ENCODE measurements around the gene RAB40AL.

RAB40AL gene

DNA sequence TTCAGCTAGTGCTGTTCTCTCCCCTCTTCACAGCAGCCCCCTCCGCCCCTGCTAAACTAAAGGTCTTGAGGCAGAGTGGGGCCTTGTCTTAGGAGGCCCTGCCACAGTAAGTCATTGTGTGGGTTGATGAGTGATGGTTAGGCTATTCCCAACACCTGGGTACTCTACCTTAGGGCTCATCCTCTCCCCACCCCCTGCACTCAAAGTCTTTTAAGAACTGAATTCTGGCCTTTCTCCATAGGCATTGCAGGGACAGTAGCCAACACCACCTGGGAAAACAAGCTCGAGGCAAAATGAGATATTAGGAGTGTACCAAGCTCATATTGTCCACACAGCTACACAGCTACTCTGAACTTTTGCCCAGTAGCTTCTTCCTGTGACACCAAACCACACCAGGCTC, 42.5 kb downstream of the RAB40AL start:
- DNase-seq (ENCODE audit: low read depth): no peak

DNA sequence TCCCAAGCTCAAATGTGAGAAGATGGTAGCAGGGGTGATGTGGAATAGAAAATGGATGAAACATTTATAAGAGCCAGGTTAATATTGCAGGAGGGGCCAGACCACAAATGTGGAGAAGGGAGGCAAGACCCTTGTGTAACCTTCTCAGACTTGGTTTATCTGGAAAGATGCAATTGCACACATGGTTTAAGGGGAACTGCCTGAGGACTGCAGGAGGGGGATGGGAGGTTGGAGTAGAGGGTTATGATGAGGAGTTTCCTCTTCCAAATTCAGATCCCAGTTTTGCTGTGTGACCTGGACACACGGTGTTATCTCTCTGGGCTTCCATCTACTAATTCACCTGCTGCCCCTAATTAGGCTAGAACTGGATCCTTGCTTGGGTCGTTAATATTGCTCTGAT, 46.1 kb downstream of the RAB40AL start:
- no peak for DNase-seq (ENCODE audit: low read depth)

DNA sequence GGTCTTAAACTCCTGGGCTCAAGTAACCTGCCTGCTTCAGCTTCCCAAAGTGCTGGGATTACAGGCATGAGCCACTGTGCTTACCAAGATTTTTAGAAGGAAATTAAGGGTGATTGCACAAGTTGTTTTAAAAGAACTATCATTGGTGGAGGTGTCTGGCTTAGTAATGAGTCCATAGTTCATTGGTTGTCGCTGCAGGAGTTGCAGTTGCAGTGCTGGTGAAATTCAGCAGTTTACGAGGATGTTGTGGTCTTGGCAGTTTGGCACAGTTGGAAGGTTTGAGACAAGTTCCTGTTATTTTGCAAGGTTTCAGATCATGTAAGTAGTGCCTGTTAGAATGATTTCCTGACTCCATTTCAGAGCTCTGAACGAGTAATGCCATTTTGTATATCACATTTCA, 48.1 kb downstream of the RAB40AL start:
- no peak for DNase-seq (ENCODE audit: low read depth)
